HT-29 (cell line): ENCODE results near the gene SETX. TPM values are rescaled to one million over a fixed set of nuclear protein-coding genes. Genes with fewer than 3 reads are reported as not detected.

Source experiments
- DNase-seq: peaks from one replicate; pipeline ENCODE4 v3.0.0-alpha.2; 2015; ENCODE audit warnings: low spot score
- total RNA-seq: library from RNA; depleted of rRNA; stranded (reverse); fragments of >200 nt; shearing (Covaris generic); gene quantifications from 2 replicates; pipeline ENCODE4 v1.2.3, GENCODE V29; 2014; rRNA removed

SETX gene
- total RNA-seq, 1 experiment from 2014 or later = 24.0 TPM

DNA sequence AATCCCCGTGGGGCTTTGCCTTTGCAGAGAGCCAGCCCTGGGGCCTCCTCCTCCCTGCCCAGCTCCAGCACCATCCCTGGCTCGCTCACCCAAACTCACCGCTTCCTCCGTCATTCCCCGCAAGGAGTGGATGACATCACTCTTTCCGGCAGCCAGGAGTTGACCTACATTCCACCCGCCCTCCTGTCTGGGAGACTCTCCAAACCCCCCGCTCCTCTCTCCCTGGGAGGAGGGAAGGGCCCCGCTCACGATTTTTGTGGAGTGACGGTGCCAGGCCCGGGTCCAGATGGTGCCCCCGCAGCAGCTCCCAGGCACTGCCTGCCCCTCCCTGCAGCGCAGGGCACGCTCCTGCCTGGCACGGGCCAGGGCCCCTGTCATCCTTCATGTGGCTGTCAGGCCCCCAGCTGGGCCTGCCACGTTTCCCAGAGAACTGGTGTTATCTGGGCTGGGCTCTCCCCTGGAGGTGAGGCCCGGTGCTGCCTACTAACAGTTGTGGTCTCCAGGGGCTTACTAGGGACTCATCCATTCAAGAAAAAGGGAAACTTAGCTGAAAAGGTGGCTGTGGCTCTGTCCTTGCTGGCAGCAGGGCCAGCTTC lies 140.7 kb downstream of the SETX start:
- DNase-seq = no peak

DNA sequence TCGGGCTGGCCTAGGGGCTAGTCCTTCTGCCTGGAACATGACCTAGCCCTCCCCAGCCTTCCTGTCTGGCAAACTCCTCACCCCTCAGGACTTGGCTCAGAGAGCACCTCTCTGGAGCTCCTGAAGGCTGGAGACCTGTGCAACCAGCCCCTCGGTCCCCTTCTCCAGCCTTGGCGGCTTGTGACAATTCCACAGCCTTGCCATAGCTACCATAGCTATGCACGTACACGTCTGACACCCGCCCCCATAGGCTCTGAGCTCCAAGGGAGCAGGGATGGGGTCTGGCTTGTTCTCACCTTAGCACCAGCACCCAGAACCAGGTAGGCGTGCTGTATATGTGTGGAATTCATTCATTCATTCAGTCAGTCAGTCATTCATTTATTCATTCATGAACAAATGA lies 143.2 kb downstream of the SETX start:
- no peak for DNase-seq

Other genes with a start within 250 kb of the SETX start
- not detected in 2 replicates for gene NTNG2, start 192.9 kb downstream of the SETX start, total RNA-seq
- gene TTF1, start 51.9 kb upstream of the SETX start, total RNA-seq = 6.4 and 7.9 TPM in 2 replicates
- not detected in 2 replicates for gene CFAP77, start 55.2 kb upstream of the SETX start, total RNA-seq
- gene BARHL1, start 227.6 kb upstream of the SETX start, total RNA-seq = not detected in 2 replicates